ENCODE results near the gene PRIM2.
"Not testable (repeated sequence)": the region's sequence is repeated elsewhere in the genome, so short reads cannot be mapped to it uniquely, and the experiment has no call there.

The PRIM2 gene

DNA sequence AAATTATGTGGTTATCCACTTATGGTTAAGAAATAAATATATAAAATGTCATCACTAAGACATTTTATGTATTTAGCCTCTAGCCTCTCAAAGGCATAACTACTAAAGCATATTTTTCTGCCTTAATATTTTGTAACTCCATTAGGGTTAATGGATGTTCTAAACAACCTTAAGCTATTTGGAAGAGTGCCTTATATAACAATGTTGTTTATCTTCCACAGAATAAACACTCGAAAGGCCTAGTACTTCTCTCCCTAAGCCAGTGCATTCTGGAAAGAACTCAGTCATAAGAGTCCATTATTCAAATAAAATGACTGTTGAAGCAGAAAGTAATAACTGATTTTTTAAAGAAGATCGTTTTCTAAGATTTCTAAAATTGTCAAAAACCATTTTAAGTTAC, 15.0 kb upstream of the PRIM2 start:
- TF ChIP-seq, protein P1, sequence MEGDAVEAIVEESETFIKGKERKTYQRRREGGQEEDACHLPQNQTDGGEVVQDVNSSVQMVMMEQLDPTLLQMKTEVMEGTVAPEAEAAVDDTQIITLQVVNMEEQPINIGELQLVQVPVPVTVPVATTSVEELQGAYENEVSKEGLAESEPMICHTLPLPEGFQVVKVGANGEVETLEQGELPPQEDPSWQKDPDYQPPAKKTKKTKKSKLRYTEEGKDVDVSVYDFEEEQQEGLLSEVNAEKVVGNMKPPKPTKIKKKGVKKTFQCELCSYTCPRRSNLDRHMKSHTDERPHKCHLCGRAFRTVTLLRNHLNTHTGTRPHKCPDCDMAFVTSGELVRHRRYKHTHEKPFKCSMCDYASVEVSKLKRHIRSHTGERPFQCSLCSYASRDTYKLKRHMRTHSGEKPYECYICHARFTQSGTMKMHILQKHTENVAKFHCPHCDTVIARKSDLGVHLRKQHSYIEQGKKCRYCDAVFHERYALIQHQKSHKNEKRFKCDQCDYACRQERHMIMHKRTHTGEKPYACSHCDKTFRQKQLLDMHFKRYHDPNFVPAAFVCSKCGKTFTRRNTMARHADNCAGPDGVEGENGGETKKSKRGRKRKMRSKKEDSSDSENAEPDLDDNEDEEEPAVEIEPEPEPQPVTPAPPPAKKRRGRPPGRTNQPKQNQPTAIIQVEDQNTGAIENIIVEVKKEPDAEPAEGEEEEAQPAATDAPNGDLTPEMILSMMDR (conservative IDR thresholded peaks at IDR 0.05; ENCODE audit: low read depth, low read length): no peak

DNA sequence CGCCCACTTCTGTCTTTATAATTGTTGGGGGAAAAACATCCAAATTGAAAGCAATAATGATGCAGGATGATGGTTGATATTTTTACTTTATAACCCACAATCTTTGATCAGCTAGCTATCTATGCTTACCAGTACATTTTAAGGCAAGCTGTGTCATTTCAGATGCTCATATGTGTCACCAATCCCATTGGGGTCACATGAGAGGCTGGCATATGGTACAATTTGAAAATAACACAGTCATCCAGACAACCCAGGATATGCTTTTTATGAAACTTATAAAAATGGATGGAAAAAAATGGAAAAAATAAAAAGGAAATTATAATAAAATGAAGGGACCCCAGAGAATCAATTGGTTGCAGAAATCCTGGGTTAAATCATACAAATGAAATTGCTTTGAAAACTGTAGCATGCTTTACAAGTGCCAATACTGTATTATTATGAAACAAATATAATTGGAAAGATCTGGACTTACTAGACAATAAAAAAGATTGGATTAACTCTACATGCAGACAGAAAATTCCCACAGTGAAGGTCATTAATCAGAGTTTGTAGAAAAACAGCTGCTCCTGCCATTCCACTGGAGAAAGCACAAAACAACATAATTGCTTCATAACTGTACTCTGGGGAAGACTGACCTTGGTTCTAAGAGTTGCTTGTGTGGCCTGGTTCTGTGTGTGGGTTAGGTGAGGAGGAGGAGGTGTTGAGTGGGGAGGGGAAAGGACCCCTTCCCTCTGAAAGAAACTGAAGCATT, 13.3 kb upstream of the PRIM2 start:
- no peak overlapping the region for H3K4me3 ChIP-seq (ENCODE audit: low read length)
- no peak for DNase-seq (ENCODE audit: low read depth)
- TF ChIP-seq, protein P1 (conservative IDR thresholded peaks at IDR 0.05; ENCODE audit: low read depth, low read length): no peak

More for the DNA sequence above, 15.0 kb upstream of the PRIM2 start:
- DNase-seq (ENCODE audit: low read depth): no peak
- H3K4me3 ChIP-seq (ENCODE audit: low read length): no peak overlapping the region

DNA sequence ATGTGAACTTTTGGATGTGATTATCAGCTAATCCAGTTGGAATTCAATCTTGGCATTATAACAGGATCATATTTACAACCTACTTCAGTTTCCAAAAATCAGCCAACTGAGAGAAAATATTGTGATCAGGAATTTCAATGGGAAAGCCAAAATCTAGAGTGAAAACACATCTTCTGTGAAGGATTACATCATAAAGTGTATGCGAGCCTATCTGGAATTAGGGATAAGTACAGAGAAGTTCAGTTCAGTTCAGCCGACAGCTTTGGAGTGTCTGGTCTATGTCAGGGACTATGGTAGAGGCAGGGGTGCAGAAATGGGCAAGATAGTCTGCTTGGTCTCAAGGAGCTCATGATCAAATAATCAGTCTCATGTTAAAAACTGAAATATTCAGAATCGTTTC, 12.3 kb upstream of the PRIM2 start:
- TF ChIP-seq, protein P1 (conservative IDR thresholded peaks at IDR 0.05; ENCODE audit: low read depth, low read length): no peak
- no peak for DNase-seq (ENCODE audit: low read depth)
- H3K4me3 ChIP-seq (ENCODE audit: low read length): no peak overlapping the region

DNA sequence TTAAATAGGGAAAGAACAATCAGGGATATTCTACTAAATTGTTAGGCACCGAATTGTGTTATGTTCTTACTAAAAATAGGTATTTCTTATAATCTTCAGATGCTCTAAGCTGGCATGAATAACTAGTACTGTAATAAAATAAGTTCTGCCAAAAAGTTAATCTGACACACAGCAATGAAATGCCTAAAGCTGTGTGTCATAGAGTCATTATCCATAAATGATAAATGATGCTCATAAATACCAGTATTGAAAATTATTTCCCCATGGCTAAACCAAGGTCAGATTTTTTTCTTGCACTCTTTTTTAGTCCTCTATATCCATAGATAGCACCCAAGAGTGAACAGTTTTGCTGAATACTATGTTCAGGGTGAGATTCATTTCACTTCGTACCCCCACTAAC, 11.7 kb upstream of the PRIM2 start:
- H3K4me3 ChIP-seq (ENCODE audit: low read length): no peak overlapping the region
- TF ChIP-seq, protein P1 (conservative IDR thresholded peaks at IDR 0.05; ENCODE audit: low read depth, low read length): no peak
- no peak for DNase-seq (ENCODE audit: low read depth)

DNA sequence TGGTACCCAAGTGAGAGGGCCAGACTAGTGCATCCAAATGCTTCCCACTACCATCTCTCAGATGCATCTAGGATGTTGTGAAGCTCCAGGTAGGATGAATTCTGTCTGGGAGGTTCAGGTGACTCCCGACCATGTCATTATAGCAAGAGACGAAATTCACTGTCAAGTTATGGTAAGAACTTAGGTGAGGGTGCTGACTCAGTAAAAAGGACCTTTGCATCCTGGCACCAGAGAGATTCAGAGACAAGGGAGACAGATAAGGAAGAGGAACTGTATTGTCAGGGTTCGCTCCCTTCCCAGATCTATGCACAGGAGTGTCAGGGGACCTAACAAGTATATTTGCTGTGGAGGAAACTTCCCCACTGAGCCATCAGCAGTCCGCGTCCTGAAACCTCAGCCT, 11.2 kb upstream of the PRIM2 start:
- no peak overlapping the region for H3K4me3 ChIP-seq (ENCODE audit: low read length)
- TF ChIP-seq, protein P1 (conservative IDR thresholded peaks at IDR 0.05; ENCODE audit: low read depth, low read length): no peak
- DNase-seq (ENCODE audit: low read depth): no peak

DNA sequence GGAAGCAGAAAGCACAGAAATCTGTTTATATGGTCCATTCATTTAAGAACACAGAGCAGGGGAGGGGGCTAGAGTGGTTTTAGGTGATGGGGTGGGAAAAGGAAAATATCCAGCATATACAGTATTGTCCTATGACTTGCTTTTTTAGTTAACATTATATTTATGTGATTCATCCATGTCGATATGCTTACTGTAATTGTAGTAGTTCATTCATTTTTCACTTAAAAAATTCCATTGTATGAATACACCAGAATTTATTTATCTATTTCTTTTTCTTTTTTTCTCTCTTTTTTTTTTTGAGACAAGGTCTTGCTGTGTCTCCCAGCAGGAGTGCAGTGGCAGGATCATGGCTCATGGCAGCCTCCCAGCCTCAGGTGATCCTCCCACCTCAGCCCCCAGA, 9.6 kb upstream of the PRIM2 start:
- no peak overlapping the region for H3K4me3 ChIP-seq (ENCODE audit: low read length)
- no peak for DNase-seq (ENCODE audit: low read depth)
- TF ChIP-seq, protein P1 (conservative IDR thresholded peaks at IDR 0.05; ENCODE audit: low read depth, low read length): no peak

DNA sequence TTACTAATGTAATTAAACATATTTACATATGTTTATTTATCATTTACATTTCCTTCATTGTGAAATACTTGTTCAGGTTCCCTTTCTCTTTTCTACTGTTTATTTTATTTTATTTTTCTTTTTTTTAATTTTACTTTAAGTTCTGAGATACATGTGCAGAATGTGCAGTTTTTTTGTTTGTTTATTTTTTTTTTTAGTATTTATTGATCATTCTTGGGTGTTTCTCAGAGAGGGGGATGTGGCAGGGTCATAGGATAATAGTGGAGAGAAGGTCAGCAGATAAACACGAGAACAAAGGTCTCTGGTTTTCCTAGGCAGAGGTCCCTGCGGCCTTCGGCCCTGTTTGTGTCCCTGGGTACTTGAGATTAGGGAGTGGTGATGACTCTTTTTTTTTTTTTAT, 8.7 kb upstream of the PRIM2 start:
- not testable (repeated sequence) for DNase-seq (ENCODE audit: low read depth); H3K4me3 ChIP-seq (ENCODE audit: low read length)

DNA sequence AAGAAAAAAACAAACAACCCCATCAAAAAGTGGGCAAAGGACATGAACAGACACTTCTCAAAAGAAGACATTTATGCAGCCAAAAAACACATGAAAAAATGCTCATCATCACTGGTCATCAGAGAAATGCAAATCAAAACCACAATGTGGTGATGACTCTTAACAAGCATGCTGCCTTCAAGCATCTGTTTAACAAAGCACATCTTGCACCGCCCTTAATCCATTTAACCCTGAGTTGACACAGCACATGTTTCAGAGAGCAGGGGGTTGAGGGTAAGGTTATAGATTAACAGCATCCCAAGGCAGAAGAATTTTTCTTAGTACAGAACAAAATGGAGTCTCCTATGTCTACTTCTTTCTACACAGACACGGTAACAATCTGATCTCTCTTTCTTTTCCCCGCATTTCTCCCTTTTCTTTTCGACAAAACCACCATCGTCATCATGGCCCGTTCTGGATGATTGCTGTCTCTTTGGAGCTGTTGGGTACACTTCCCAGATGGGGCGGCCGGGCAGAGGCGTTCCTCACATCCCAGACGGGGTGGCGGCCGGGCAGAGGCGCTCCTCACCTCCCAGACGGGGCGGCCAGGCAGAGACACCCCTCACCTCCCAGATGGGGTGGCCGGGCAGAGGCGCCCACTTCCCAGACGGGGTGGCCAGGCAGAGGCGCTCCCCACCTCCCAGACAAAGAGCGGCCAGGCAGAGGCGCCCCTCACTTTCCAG, 7.2 kb upstream of the PRIM2 start:
- DNase-seq (ENCODE audit: low read depth); H3K4me3 ChIP-seq (ENCODE audit: low read length): not testable (repeated sequence)

All from retinal pigment epithelial cell (primary cell).